A204.1 (cell line): ENCODE measurements around the gene DCTN2.

ENCODE experiments used
- FAIRE-seq: peaks from 2 replicates; lab custom pipeline; 2012; peaks lifted over from hg19 to GRCh38; lab: Jason Lieb, UNC

The DCTN2 gene

DNA sequence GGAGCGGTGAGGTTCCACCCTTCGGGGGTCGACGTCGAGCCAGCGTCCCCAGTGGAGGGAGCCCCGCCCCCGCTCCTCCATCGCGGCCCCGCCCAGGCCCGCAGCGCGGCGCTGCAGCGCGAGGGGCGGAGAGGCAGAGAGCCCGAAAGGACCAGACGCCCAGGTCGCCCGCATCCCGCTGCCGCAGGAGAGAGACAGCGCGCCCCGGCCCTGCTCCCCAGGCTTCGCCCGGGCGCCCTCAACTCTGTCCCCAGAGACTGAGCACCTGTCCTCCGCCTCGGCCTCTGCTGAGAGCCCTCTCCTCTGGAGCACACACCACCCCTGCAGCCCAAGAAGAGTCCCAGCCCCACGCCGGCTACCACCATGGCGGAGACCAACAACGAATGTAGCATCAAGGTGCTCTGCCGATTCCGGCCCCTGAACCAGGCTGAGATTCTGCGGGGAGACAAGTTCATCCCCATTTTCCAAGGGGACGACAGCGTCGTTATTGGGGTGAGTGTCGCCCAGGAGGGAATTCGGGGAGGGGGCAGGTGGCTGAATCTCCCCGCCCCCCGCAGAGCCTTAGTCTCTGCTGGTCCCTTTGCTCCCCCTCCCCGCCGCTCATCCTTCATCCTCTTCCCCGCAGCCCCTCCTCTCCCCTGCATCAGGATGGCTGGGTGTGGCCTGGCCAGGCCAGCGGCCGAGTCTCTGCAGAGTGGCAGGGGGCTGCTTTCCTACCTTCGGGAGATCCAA lies 3.1 kb upstream of the DCTN2 start, which contains the start of gene KIF5A:
Gene KIF5A, plus strand, starts transcription at position 136 of the 732 bp plus-strand sequence. Its CDS starts 228 bp downstream, at position 364.
- no peak for FAIRE-seq

- no peak for FAIRE-seq
These were observed 2.4 kb upstream of the DCTN2 start for GRCh38 chr12:57549203-57549908.

DNA sequence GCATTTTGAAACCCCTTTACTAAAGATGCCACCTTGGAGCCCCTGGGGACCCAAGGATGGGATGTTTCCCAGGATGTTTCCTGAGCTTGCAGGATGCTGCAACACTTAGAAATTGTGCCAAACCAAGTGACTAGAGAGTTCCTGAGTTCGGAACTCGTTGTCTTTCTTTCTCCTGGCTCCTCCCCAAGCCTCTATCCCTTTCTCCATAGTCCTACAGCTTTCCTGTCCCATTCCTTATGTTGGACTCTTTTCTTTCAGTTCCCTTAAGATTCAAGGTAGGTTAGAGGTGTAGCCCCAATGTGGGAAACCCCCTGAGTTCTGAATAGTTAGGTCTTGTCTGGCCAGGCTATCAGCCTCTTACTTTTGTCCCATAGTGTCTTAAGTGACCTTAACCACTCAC lies 1.5 kb upstream of the DCTN2 start:
- no peak for FAIRE-seq

GRCh38 chr12:57548013-57548315 lies 972 bp upstream of the DCTN2 start:
- no peak for FAIRE-seq

DNA sequence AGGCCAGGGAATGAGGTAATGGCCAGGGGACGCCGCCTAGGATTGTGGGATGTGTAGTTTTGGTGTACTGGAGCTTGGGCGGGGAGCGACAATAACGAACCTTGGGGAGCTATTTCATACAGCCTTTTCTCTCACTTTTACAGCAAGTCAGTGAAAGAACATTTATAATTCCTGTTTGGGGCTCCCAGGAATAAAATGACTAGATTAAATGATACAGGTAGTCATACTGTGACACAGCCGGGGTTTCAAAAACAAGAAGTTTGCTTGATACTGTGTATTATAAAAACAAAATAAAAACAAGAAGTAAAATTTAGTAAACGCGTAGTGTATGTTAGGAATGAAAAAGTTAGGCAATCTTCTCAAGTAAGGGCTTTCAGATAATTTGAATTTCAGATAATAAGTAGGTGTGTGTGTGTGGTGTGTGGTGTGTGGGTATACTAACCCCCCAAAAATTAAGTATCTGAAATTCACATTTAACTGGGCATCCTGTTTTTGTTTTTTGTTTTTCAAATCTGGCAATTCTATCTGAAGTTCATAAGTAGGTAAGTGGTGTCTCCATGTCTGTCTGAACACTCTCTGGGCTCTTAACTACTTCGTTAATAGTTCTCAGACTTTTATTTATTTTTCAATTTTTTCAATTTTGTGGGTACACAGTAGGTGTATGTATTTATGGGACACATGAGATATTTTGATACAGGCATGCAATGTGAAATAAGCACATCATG lies 458 bp upstream of the DCTN2 start:
- FAIRE-seq, result no peak

DNA sequence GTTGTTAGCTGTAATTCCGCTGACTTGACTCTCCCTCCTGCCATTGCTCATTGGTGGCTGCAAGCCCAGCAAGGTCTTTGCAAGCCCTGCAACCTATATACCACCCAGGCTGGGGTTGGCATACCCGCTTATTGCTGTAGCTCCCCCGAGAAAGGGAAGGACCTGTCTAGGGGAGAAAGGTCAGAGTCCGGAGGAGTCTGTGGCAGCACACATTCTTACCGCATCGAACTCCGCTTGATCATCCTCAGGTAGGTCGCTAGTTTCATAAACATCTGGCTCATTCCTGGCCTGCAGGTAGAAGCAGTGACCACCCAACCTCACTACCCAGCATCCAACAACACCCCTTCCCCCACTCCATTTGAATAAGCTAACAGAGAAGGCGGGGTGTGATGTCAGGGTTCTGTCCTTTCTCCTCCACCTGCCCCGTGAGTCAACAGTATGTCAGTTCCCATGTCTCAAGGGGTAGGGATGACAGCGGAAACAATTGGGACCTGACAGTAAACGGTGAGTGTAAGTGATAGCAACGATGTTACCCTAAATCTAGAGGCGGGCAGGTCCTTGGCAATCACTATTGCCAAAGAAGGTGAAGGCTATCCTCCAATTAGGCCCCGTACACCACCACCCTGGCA lies 1.1 kb downstream of the DCTN2 start:
- no peak for FAIRE-seq

DNA sequence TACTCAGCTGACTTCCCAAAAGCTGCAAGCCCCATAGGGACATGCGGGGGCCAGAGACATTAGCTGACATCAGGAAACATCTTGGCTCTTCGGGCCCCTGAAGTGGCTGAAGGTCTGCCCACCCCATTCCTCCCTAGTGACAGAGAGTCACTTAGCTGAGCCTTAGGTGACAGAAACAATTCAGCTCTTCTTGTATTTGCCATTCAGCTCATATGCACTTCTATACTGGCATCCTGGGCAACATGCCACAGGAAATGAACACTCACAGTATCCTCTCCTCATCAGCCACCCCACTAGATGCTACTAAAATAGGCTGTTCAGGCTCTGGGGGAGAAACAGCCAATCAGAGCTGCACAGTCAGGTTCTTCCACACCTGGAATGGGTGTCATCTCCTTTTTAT lies 3.4 kb downstream of the DCTN2 start:
- no peak for FAIRE-seq

DNA sequence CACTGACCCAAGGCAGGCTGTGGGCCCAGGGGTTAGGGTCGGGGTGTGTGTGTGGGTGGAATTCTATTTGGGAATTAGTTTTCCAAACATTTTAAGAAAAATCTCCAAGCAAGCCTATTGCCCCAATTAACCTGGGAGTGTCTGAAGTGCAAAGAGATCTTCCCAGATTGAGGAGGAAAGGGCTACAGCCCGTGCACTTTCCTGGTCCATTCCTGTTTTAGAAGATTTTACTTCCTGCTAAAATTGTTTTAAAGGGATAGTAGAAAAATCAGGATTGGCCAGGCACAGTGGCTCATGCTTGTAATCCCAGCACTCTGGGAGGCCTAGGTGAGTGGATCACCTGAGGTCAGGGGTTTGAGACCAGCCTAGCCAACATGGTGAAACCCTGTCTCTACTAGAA lies 5.3 kb downstream of the DCTN2 start:
- no peak for FAIRE-seq

GRCh38 chr12:57541001-57541400 lies 6.0 kb downstream of the DCTN2 start:
- FAIRE-seq, result no peak

DNA sequence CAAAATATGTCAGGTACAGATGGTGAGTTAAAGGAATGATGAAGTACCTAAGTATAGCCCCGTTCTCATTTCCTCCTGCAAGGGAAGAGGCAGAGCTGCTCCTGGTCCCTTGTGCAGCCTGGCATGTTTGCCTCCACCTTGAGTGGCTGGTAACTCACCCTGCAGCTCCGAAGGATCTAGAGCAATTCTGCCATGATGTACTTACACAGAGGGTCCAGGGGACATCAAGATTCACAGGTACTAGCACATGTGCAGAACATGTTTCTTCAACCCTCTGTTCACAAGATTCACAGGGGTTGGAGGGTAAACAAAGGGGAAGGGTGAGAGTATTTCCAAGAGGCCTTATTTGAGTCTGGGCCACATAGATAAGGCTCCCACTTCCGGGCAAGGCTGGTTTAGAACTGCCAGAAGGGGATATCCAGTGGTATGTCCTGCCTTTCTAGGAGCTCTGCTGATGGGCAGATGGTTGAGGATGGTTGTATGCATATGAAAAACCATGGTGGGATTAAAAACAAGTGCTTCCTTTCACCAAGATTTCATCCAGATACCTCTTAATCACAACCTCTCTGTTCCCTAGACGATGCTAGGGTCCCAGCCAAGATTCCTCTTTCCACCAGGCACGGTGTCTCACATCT lies 7.7 kb downstream of the DCTN2 start:
- FAIRE-seq, result no peak

- FAIRE-seq, result no peak
These were observed 10.4 kb downstream of the DCTN2 start for GRCh38 chr12:57536597-57536942.

GRCh38 chr12:57535764-57536596 lies 11.0 kb downstream of the DCTN2 start:
- FAIRE-seq, result no peak

DNA sequence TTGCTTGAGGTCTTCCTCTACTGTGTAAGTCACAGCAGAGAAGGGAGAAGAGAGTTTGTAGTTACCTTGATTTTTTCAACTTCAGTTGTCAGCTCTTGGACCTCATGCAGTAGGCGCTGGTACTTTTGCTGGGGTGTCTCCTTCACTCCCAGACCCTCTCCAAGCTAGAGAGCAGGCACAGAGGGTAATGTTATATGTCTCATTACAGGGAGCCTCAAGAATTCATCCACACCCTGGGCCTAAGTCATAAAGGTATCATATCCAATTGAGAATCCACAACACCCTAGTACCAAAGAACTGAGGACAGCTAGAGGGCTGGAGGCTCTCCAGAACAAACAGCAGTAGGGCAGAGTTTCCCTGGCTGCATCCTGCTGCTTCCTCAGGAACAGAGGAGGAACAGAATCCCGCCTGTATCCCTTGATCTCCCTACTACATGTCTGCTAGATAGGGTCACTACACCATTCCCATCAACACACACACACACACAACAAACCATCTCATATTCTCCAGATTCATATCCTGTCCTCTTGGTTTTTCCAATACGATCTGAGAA lies 11.9 kb downstream of the DCTN2 start:
- FAIRE-seq, result no peak

DNA sequence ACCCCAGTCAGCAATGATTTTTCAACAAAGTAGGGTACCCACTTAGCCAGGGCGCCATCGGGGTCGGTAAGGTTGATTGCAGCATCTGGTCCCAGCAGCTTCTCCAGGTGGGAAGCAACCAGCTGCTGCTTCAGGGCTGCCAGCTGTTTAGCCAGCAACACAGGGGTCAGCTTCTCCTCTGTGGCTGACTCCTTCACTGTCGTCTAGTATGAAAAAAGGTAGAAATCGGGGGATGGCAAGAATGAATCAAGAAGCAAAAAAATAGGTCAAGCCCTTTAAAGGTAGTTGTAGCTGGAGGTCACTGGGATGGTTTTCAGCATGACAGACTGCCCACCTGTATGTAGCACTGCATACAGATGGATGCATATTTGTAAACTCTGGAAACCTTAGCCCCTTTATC lies 12.7 kb downstream of the DCTN2 start:
- no peak for FAIRE-seq

DNA sequence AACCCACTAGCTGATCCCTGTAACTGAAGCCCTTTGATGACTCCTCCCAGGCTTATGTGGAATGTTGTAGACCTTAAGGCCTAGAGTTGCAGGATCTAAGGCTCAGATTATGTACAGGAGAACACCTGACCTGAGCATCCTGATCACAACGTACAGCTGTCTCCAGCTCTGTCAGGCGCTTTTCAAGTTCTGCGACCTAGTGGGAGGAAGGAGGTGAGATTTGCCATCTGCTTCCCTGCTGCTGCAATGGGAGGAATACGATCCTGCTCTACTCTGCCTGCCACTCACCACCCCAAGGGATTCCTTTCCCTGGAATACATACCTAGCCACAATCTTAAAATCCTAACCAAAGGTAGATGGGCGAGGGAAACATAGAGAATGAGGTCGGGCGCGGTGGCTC lies 13.9 kb downstream of the DCTN2 start:
- no peak for FAIRE-seq

- no peak for FAIRE-seq
These were observed 15.2 kb downstream of the DCTN2 start for GRCh38 chr12:57531836-57532235.

DNA sequence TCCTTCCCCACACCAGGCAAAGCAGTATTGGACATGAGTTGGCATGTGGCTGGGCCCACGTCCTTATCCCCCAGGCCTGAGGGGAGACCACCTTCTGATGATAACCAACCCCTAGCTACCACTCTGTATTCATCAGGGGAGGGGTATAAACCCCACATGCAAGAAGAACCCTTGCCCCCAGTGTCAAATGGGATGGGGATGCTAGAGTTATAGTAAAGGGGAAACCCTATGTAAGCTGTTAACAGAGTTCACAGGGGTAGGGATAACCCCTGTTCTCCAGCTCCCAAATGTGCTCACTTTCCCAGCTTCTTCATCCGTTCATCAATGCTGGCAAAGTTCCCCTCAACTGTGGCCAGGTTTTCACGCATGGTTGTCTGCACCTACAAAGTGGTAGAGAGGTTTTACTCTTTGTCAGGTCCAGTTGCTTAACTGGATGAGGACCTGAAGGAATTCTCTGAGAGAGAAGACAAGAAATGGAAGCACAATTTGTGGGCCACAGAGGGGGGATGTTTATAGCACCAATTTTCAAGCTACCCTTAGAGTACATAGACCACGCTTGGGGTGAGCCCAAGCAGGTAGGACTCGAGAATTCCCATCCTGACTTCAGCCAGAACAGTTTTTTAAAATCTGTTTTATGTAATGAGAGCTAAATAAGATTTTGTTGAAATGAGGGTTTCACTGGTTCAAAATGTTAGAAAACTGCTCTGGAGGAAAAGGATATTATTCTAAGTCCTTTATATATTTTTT lies 16.4 kb downstream of the DCTN2 start:
- FAIRE-seq, result no peak

DNA sequence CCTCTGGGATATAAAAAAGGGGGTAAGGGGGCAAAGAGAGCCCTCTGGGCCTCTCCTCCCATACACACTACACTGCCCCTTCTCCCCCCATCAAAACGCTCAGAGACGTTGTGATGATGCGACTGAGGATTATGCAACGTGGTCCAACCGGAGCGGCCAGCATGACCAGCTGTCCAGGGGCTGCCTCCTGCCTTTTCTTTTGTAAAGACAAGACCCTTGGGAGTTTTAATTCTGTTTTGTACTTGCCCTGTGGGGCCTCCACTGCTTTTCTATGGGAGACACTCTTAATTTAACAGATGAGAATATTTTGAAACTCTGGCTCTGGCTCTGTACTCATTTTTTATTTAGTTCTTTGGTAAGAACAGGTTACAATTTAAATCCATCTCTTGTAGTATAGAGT lies 17.2 kb downstream of the DCTN2 start:
- no peak for FAIRE-seq

- FAIRE-seq, result no peak
These were observed 18.0 kb downstream of the DCTN2 start for GRCh38 chr12:57528831-57529555.

DNA sequence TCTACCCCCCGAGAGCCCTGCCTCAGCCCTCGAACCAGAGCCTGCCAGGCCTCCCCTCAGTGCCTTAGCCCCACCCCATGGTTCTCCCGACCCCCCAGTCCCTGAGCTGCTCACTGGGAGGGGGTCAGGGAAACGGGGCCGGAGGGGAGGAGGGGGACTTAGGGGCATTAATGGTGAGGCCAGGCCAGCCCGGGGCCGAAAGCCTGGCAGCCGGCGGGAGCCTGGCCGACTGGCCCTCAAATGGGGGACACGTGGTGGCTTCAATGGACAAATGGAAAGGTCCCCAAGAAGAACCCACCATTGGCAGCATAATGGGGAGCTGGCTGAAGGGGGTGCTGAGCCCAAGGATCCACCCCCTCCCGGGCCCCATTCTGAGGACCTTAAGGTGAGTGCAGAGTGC lies 18.8 kb downstream of the DCTN2 start:
- no peak for FAIRE-seq
